OCI-LY3 (cell line): Measurements from ENCODE around the gene SNX13.

Experiments
- CTCF ChIP-seq: fragments of 200-600, 300-600 bp; sonication (generic); IDR thresholded peaks from 2 replicates; pipeline ENCODE4 v1.5.1; 2014; ENCODE audit warnings: antibody characterized with exemption, low read length, low read depth
- EZH2phosphoT487 ChIP-seq: fragments of 200-600 bp; shearing (Covaris generic); IDR thresholded peaks from 2 replicates; pipeline ENCODE4 v1.6.1; 2018; ENCODE audit warnings: antibody characterized with exemption, mixed run types, low read depth

GRCh38 chr7:17849504-17849903 lies 90.8 kb downstream of the SNX13 start:
- TF ChIP-seq CTCF (no peak), EZH2phosphoT487 (no peak)
